Measurements from ENCODE around the gene ELANE.

ELANE gene

GRCh38 chr19:825897-826644 is 26.0 kb upstream of the ELANE start:
- no peak overlapping the region for H3K27ac ChIP-seq
- H3K4me3 ChIP-seq, result no peak overlapping the region
- DNase-seq (ENCODE audit: low spot score), result no peak
- no peak for TF ChIP-seq CTCF (IDR thresholded peaks at IDR 0.05)

GRCh38 chr19:827314-827709 is 24.8 kb upstream of the ELANE start:
- no peak for DNase-seq (ENCODE audit: low spot score)
- no peak for TF ChIP-seq CTCF (IDR thresholded peaks at IDR 0.05)

GRCh38 chr19:827710-828321 is 24.3 kb upstream of the ELANE start, which contains the start of gene AZU1:
TSS of gene AZU1 (plus strand) at chr19:827837. CDS start at chr19:827847, 10 bp downstream.
- no peak for TF ChIP-seq CTCF (IDR thresholded peaks at IDR 0.05)
- Histone ChIP-seq H3K27ac (no peak within 1 kb of the TSS), H3K4me3 (no peak within 1 kb of the TSS)
- DNase-seq (ENCODE audit: low spot score), result no peak

More at GRCh38 chr19:827314-827709, 24.8 kb upstream of the ELANE start:
- Histone ChIP-seq H3K27ac (no peak overlapping the region), H3K4me3 (no peak overlapping the region)

GRCh38 chr19:829129-829758 is 22.9 kb upstream of the ELANE start:
- TF ChIP-seq CTCF (IDR thresholded peaks at IDR 0.05), result no peak
- Histone ChIP-seq H3K27ac (no peak overlapping the region), H3K4me3 (no peak overlapping the region)
- DNase-seq (ENCODE audit: low spot score), result no peak

DNA sequence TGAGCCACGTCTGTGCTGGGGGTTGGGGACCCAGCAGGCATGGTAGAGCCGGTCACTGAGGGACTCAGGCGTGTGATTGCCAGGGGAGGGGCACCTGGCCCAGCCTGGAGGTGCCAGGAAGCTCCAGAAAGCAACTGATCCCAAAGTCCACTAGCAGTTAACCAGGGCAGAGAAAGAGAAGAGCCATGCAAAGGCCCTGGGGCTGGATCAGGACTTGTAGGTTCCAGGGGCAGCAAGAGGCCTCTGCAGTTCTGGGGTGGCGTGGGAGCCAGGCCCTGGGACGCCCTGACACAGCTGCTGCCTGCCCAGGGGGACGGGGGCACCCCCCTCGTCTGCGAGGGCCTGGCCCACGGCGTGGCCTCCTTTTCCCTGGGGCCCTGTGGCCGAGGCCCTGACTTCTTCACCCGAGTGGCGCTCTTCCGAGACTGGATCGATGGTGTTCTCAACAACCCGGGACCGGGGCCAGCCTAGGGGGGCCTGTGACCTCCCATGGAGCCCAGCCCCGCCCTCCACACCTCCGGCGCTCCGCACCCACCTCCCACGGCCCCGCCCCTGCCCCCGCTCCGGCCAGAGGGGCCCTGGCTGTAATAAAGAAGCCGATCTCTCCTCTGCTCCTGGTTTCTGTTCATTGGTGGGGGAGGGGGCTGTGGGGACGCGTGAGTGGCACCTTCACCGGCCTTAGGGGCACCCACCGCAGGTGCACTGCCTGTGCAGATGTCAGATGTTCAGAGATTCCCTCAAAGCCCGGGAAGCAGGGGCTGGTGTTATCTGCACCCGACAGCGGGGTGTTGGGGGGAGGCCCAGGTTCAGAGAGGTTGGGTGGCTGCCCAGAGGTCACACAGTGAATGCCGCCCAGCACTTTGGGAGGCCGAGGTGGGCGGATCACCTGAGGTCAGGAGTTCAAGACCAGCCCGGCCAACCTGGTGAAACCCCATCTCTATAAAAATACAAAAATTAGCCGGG is 20.4 kb upstream of the ELANE start:
- no peak for DNase-seq (ENCODE audit: low spot score)
- TF ChIP-seq CTCF (IDR thresholded peaks at IDR 0.05), result no peak
- H3K4me3 ChIP-seq, result no peak overlapping the region
- H3K27ac ChIP-seq, result no peak overlapping the region

DNA sequence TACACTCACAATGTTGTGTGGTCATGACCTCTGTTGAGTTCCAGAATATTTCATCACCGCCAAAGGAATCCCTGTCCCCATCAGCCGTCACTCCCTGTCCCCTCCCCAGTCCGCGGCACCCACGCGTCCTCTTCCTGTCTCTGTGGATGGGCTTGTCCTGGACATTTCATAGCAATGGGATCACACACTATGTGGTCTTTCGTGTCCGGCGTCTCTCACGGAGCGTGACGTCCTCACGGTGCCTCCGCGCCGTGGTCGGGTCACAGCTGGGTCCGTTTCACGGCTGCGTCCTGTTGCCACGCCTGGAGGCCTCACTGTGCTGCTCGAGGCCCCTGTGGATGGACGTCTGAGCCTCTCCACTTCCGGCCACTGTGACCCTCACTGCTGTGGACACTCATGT is 17.9 kb upstream of the ELANE start:
- H3K27ac ChIP-seq, result no peak overlapping the region
- H3K4me3 ChIP-seq, result no peak overlapping the region
- TF ChIP-seq CTCF (IDR thresholded peaks at IDR 0.05), result no peak
- no peak for DNase-seq (ENCODE audit: low spot score)
